ENCODE results near the gene HSF5.

HSF5 gene

GRCh38 chr17:58487589-58488427, at the start of gene HSF5:
HSF5 (minus strand) TSS chr17:58488408; CDS start chr17:58488274, 134 bp downstream.
- DNase-seq (ENCODE audit: low read depth in 3 of 3): peak; percentile 48 to 65 (median 50)

- no peak for DNase-seq (ENCODE audit: low read depth in 3 of 3)
Observed at GRCh38 chr17:58537266-58537665, 49.1 kb upstream of the HSF5 start.

- DNase-seq (ENCODE audit: low read depth in 3 of 3): no peak
Observed at GRCh38 chr17:58536542-58536941, 48.3 kb upstream of the HSF5 start.

GRCh38 chr17:58535431-58535830, 47.2 kb upstream of the HSF5 start:
- DNase-seq (ENCODE audit: low read depth in 3 of 3): no peak

- DNase-seq (ENCODE audit: low read depth in 3 of 3): no peak
Observed at GRCh38 chr17:58534901-58535421, 46.8 kb upstream of the HSF5 start.

GRCh38 chr17:58534331-58534730, 46.1 kb upstream of the HSF5 start:
- DNase-seq (ENCODE audit: low read depth in 3 of 3): no peak

- DNase-seq (ENCODE audit: low read depth in 3 of 3): no peak
Observed at GRCh38 chr17:58533616-58534188, 45.5 kb upstream of the HSF5 start.

- no peak for DNase-seq (ENCODE audit: low read depth in 3 of 3)
Observed at GRCh38 chr17:58532555-58532951, 44.3 kb upstream of the HSF5 start.

GRCh38 chr17:58531661-58532554, 43.7 kb upstream of the HSF5 start:
- DNase-seq (ENCODE audit: low read depth in 3 of 3): peak in 1 of 3 donors; percentile 24

- no peak for DNase-seq (ENCODE audit: low read depth in 3 of 3)
Observed at GRCh38 chr17:58531122-58531521, 42.9 kb upstream of the HSF5 start.

GRCh38 chr17:58530655-58531054, 42.4 kb upstream of the HSF5 start:
- no peak for DNase-seq (ENCODE audit: low read depth in 3 of 3)

GRCh38 chr17:58529275-58529674, 41.1 kb upstream of the HSF5 start:
- no peak for DNase-seq (ENCODE audit: low read depth in 3 of 3)

- no peak for DNase-seq (ENCODE audit: low read depth in 3 of 3)
Observed at GRCh38 chr17:58528443-58528842, 40.2 kb upstream of the HSF5 start.

- no peak for DNase-seq (ENCODE audit: low read depth in 3 of 3)
Observed at GRCh38 chr17:58527949-58528348, 39.7 kb upstream of the HSF5 start.

GRCh38 chr17:58527306-58527705, 39.1 kb upstream of the HSF5 start:
- no peak for DNase-seq (ENCODE audit: low read depth in 3 of 3)

- DNase-seq (ENCODE audit: low read depth in 3 of 3): no peak
Observed at GRCh38 chr17:58525239-58525638, 37.0 kb upstream of the HSF5 start.

- DNase-seq (ENCODE audit: low read depth in 3 of 3): no peak
Observed at GRCh38 chr17:58521680-58522079, 33.5 kb upstream of the HSF5 start.

GRCh38 chr17:58520843-58521430, 32.7 kb upstream of the HSF5 start:
- no peak for DNase-seq (ENCODE audit: low read depth in 3 of 3)

GRCh38 chr17:58517928-58518609, 29.9 kb upstream of the HSF5 start:
- DNase-seq (ENCODE audit: low read depth in 3 of 3): peak; percentile 99 to 100 (median 99)

GRCh38 chr17:58517378-58517927, 29.2 kb upstream of the HSF5 start:
- DNase-seq (ENCODE audit: low read depth in 3 of 3): no peak

All from stimulated activated CD4-positive, alpha-beta T cell treated with anti-CD3 and anti-CD28 coated beads, TNF-alpha, amount 100 ng/mL, for 48 hours (primary cell).